Liver (tissue), 9 donors: Measurements from ENCODE around the gene CPAMD8. TPM values are rescaled to one million over a fixed set of nuclear protein-coding genes. Genes with fewer than 3 reads are reported as not detected.

Experiments used
- DNase-seq: peaks from one replicate; pipeline ENCODE4 v3.0.0-alpha.2; 2017; ENCODE audit warnings: low spot score
- H3K27ac ChIP-seq, 2 donors: one replicate each; pipeline ENCODE4 v1.7.0; 2013; ENCODE audit warnings: inconsistent platforms in 2 of 2, low read length in 2 of 2, control low read depth in 1 of 2, low read depth in 1 of 2, mild to moderate bottlenecking in 1 of 2
- H3K27me3 ChIP-seq, 4 donors: one replicate each; pipeline versions ENCODE4 v1.6.1 to v1.7.0; 2013; ENCODE audit warnings: low read length in 3 of 4, inconsistent platforms in 1 of 4, mild to moderate bottlenecking in 1 of 4, moderate library complexity in 1 of 4; ENCODE audit not compliant: control insufficient read depth in 4 of 4, insufficient read depth in 4 of 4
- H3K36me3 ChIP-seq, 4 donors: one replicate each; pipeline versions ENCODE4 v1.6.1 to v1.7.0; 2013; ENCODE audit warnings: low read length in 3 of 4, mild to moderate bottlenecking in 3 of 4, low read depth in 1 of 4, moderate library complexity in 1 of 4; ENCODE audit not compliant: control insufficient read depth in 4 of 4, insufficient read depth in 3 of 4
- H3K4me1 ChIP-seq, 4 donors: one replicate each; pipeline versions ENCODE4 v1.6.1 to v1.7.0; 2013; ENCODE audit warnings: low read length in 3 of 4, mild to moderate bottlenecking in 3 of 4, moderate library complexity in 1 of 4; ENCODE audit not compliant: control insufficient read depth in 4 of 4, insufficient read depth in 4 of 4
- H3K4me3 ChIP-seq, 3 donors: one replicate each; pipeline versions ENCODE4 v1.6.1 to v1.7.0; 2013; ENCODE audit warnings: low read length in 3 of 3, control low read depth in 1 of 3, low read depth in 1 of 3, mild to moderate bottlenecking in 1 of 3
- H3K9ac ChIP-seq, 2 donors: one replicate each; pipeline ENCODE4 v1.7.0; 2013; ENCODE audit warnings: low read length in 2 of 2, mild to moderate bottlenecking in 2 of 2, moderate library complexity in 2 of 2, control low read depth in 1 of 2, low read depth in 1 of 2
- H3K9me3 ChIP-seq, 4 donors: one replicate each; pipeline versions ENCODE4 v1.6.1 to v1.7.0; 2013; ENCODE audit warnings: low read length in 3 of 4; ENCODE audit not compliant: control insufficient read depth in 4 of 4
- EGR1 ChIP-seq, 2 donors: IDR thresholded peaks; 2 replicates each; pipeline ENCODE4 v1.6.1; 2016 to 2018; ENCODE audit warnings: antibody characterized with exemption in 2 of 2, low read depth in 2 of 2
- FOXA1 ChIP-seq: IDR thresholded peaks from 2 replicates; pipeline ENCODE4 v1.6.1; 2016; ENCODE audit warnings: antibody characterized with exemption
- FOXA2 ChIP-seq: IDR thresholded peaks from 2 replicates; pipeline ENCODE4 v1.6.1; 2016; ENCODE audit warnings: antibody characterized with exemption
- GABPA ChIP-seq, 2 donors: IDR thresholded peaks in 1 of 2; conservative IDR thresholded peaks in 1 of 2; 2 replicates each; pipeline ENCODE4 v1.6.1; 2016; ENCODE audit warnings: antibody characterized with exemption in 2 of 2, mild to moderate bottlenecking in 1 of 2, moderate library complexity in 1 of 2
- HNF4A ChIP-seq, 2 donors: conservative IDR thresholded peaks; 2 replicates each; pipeline ENCODE4 v1.6.1; 2016; ENCODE audit warnings: antibody characterized with exemption in 2 of 2, mild to moderate bottlenecking in 2 of 2
- NR2F2 ChIP-seq: IDR thresholded peaks from 2 replicates; pipeline ENCODE4 v1.6.1; 2016; ENCODE audit warnings: antibody characterized with exemption
- RAD21 ChIP-seq, 2 donors: IDR thresholded peaks; 2 replicates each; pipeline ENCODE4 v1.6.1; 2016; ENCODE audit warnings: antibody characterized with exemption in 2 of 2, mild to moderate bottlenecking in 2 of 2
- RXRA ChIP-seq, 2 donors: IDR thresholded peaks; 2 replicates each; pipeline ENCODE4 v1.6.1; 2017 to 2018; ENCODE audit warnings: antibody characterized with exemption in 2 of 2, mild to moderate bottlenecking in 1 of 2
- TAF1 ChIP-seq: conservative IDR thresholded peaks from 2 replicates; pipeline ENCODE4 v1.6.1; 2016; ENCODE audit warnings: antibody characterized with exemption, mild to moderate bottlenecking
- YY1 ChIP-seq: IDR thresholded peaks from 2 replicates; pipeline ENCODE4 v1.6.1; 2016; ENCODE audit warnings: antibody characterized with exemption, mild to moderate bottlenecking
- WGBS: extraction: QIAGEN DNeasy Blood & Tissue Kit; methylation state at CpG from one replicate; pipeline ENCODE4 v1.1.7; 2013; 5-methylcytosine and 5-hydroxymethylcytosine counted together
- polyA plus RNA-seq, 2 donors: library from polyadenylated mRNA; stranded (reverse) in 1 of 2; unstranded in 1 of 2; fragments of 200-250 nt in 1 of 2; fragments of >200 nt in 1 of 2; fragmentation: Nextera tagmentation in 1 of 2; extraction: Ambion mirVana in 1 of 2; gene quantifications; one replicate each; pipeline versions ENCODE4 v1.2.1 to v1.2.3, GENCODE V29; 2013 to 2015
- total RNA-seq, 2 donors: library from RNA; depleted of rRNA; stranded (reverse); fragments of >200 nt; gene quantifications; one replicate each; pipeline ENCODE4 v1.2.3, GENCODE V29; 2014
- TF ChIP-seq, protein P1 (sequence below): IDR thresholded peaks from 2 replicates; pipeline ENCODE4 v1.6.1; 2016; ENCODE audit warnings: antibody characterized with exemption
- TF ChIP-seq, protein P2 (sequence below): fragments of 150-350 bp; IDR thresholded peaks from 2 replicates; pipeline ENCODE4 v1.5.1; 2017; ENCODE audit warnings: improper control_type of control experiment, low read depth, low read length; ENCODE audit not compliant: missing input control
- TF ChIP-seq, protein P3 (sequence below): IDR thresholded peaks from 2 replicates; pipeline ENCODE4 v1.6.1; 2016; ENCODE audit warnings: antibody characterized with exemption
- TF ChIP-seq, protein P4 (sequence below): IDR thresholded peaks from 2 replicates; pipeline ENCODE4 v1.6.1; 2016; ENCODE audit warnings: antibody characterized with exemption, mild to moderate bottlenecking
- donor health status: healthy.
- donor health status: healthy.
- donor health status: healthy.
- donor health status: healthy.
- donor health status: healthy.

Gene CPAMD8
- total and polyA plus RNA-seq, 4 donors, result 0.92 to 1.4 (median 1.1) TPM

DNA sequence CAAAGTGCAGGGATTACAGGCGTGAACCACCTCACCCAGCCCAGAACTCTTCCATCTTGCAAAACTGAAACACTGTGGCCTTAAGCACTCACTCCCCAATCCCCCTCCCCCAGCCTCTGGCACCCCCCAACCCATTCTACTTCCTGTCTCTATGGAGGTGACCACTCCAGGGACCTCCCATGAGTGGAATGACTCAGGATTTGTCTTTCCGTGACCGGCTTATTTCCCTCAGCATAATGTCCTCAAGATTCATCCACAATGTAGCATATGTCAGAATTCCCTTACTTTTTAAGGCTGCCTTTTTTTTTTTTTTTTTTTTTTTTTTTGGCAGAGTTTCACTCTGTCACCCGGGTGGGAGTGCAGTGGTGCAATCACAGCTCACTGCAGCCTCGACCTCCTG, 141.4 kb downstream of the CPAMD8 start:
- DNase-seq, result no peak
- H3K4me3 ChIP-seq, result no peak overlapping the region
- H3K36me3 ChIP-seq, result no peaks in the 10 kb centered on the region
- TF ChIP-seq NR2F2, result no peak
- no peak for TF ChIP-seq RXRA (IDR thresholded peaks at IDR 0.05)
- no peak for TF ChIP-seq YY1
- TF ChIP-seq, protein P1, sequence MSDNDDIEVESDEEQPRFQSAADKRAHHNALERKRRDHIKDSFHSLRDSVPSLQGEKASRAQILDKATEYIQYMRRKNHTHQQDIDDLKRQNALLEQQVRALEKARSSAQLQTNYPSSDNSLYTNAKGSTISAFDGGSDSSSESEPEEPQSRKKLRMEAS, result no peak
- no peak for TF ChIP-seq RAD21 (IDR thresholded peaks at IDR 0.05)
- TF ChIP-seq GABPA (IDR thresholded peaks at IDR 0.05 in 1 of 2, conservative IDR thresholded peaks at IDR 0.05 in 1 of 2), result no peak
- TF ChIP-seq, protein P2, sequence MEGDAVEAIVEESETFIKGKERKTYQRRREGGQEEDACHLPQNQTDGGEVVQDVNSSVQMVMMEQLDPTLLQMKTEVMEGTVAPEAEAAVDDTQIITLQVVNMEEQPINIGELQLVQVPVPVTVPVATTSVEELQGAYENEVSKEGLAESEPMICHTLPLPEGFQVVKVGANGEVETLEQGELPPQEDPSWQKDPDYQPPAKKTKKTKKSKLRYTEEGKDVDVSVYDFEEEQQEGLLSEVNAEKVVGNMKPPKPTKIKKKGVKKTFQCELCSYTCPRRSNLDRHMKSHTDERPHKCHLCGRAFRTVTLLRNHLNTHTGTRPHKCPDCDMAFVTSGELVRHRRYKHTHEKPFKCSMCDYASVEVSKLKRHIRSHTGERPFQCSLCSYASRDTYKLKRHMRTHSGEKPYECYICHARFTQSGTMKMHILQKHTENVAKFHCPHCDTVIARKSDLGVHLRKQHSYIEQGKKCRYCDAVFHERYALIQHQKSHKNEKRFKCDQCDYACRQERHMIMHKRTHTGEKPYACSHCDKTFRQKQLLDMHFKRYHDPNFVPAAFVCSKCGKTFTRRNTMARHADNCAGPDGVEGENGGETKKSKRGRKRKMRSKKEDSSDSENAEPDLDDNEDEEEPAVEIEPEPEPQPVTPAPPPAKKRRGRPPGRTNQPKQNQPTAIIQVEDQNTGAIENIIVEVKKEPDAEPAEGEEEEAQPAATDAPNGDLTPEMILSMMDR, result no peak
- TF ChIP-seq, protein P3, sequence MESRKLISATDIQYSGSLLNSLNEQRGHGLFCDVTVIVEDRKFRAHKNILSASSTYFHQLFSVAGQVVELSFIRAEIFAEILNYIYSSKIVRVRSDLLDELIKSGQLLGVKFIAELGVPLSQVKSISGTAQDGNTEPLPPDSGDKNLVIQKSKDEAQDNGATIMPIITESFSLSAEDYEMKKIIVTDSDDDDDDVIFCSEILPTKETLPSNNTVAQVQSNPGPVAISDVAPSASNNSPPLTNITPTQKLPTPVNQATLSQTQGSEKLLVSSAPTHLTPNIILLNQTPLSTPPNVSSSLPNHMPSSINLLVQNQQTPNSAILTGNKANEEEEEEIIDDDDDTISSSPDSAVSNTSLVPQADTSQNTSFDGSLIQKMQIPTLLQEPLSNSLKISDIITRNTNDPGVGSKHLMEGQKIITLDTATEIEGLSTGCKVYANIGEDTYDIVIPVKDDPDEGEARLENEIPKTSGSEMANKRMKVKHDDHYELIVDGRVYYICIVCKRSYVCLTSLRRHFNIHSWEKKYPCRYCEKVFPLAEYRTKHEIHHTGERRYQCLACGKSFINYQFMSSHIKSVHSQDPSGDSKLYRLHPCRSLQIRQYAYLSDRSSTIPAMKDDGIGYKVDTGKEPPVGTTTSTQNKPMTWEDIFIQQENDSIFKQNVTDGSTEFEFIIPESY, result no peak
- TF ChIP-seq EGR1 (IDR thresholded peaks at IDR 0.05; ENCODE audit: low read depth in 2 of 2), result no peak
- TF ChIP-seq HNF4A (conservative IDR thresholded peaks at IDR 0.05), result no peak
- TF ChIP-seq FOXA1, result no peak
- TF ChIP-seq, protein P4, sequence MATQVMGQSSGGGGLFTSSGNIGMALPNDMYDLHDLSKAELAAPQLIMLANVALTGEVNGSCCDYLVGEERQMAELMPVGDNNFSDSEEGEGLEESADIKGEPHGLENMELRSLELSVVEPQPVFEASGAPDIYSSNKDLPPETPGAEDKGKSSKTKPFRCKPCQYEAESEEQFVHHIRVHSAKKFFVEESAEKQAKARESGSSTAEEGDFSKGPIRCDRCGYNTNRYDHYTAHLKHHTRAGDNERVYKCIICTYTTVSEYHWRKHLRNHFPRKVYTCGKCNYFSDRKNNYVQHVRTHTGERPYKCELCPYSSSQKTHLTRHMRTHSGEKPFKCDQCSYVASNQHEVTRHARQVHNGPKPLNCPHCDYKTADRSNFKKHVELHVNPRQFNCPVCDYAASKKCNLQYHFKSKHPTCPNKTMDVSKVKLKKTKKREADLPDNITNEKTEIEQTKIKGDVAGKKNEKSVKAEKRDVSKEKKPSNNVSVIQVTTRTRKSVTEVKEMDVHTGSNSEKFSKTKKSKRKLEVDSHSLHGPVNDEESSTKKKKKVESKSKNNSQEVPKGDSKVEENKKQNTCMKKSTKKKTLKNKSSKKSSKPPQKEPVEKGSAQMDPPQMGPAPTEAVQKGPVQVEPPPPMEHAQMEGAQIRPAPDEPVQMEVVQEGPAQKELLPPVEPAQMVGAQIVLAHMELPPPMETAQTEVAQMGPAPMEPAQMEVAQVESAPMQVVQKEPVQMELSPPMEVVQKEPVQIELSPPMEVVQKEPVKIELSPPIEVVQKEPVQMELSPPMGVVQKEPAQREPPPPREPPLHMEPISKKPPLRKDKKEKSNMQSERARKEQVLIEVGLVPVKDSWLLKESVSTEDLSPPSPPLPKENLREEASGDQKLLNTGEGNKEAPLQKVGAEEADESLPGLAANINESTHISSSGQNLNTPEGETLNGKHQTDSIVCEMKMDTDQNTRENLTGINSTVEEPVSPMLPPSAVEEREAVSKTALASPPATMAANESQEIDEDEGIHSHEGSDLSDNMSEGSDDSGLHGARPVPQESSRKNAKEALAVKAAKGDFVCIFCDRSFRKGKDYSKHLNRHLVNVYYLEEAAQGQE, result no peak
- no peak for TF ChIP-seq TAF1
- no peak for TF ChIP-seq FOXA2
- no peak overlapping the region for H3K9ac ChIP-seq
- peaks cover 0 to 19% (median 3%) of the 10 kb centered on the region in 4 donors for H3K9me3 ChIP-seq
- H3K27ac ChIP-seq, result no peak overlapping the region
- WGBS, result 60% methylated on average over 5 of the region's 5 CpGs
- H3K27me3 ChIP-seq, result no peaks in the 10 kb centered on the region
- no peaks in the 10 kb centered on the region for H3K4me1 ChIP-seq

DNA sequence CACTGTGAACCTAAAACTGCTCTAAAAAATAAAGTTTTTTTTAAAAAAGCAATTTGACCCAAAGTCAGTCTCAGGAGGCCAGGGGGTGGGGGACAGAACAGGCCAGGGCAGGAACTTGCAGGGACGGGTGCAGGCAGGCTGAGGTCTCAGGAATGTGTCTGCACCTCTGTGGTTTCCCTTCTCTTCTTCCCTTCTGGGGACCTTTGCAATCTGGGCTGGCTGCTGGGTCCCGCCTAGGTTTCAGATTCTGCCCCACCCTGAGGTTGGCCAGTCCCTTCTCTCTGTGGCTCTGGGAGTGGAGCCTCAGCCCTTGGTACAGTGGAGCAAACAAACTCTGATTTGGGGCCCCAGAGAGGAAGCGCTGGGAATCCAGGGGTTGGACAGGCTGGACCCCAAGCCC, 143.1 kb downstream of the CPAMD8 start:
- H3K27ac ChIP-seq, result no peak overlapping the region
- no peaks in the 10 kb centered on the region for H3K27me3 ChIP-seq
- no peak for DNase-seq
- peaks cover 0 to 14% (median 6%) of the 10 kb centered on the region in 4 donors for H3K36me3 ChIP-seq
- TF ChIP-seq, protein P1, result no peak
- TF ChIP-seq EGR1 (IDR thresholded peaks at IDR 0.05; ENCODE audit: low read depth in 2 of 2) (no peak), HNF4A (conservative IDR thresholded peaks at IDR 0.05) (no peak), RXRA (IDR thresholded peaks at IDR 0.05) (no peak), FOXA2 (no peak)
- TF ChIP-seq, protein P3, result no peak
- whole genome bisulfite sequencing, result 90% methylated on average over 3 of the region's 3 CpGs
- no peak overlapping the region for H3K4me3 ChIP-seq
- H3K9ac ChIP-seq, result no peak overlapping the region
- H3K4me1 ChIP-seq, result no peaks in the 10 kb centered on the region
- H3K9me3 ChIP-seq, result peaks cover 0 to 19% (median 3%) of the 10 kb centered on the region in 4 donors
